Neutrophil (primary cell): Measurements from ENCODE around the gene HMX2.

Experiments
- H3K27ac ChIP-seq: fragments of 200-600 bp; sonication (generic); 2 replicates; pipeline ENCODE4 v1.5.1; 2016; ENCODE audit warnings: mild to moderate bottlenecking, moderate library complexity
- H3K27me3 ChIP-seq: fragments of 200-600 bp; sonication (generic); 2 replicates; pipeline ENCODE4 v1.6.0; 2016; ENCODE audit warnings: mild to moderate bottlenecking
- H3K36me3 ChIP-seq: fragments of 200-600 bp; sonication (generic); 2 replicates; pipeline ENCODE4 v1.5.1; 2017
- H3K4me1 ChIP-seq, 2 experiments: fragments of 200-600 bp in 1 of 2; sonication (generic) in 1 of 2; 1 replicate in 1 of 2; 2 replicates in 1 of 2; pipeline versions ENCODE4 v1.5.1 to v1.6.1; 2013 to 2016; ENCODE audit warnings: low read depth in 1 of 2, low read length in 1 of 2, mild to moderate bottlenecking in 1 of 2, moderate library complexity in 1 of 2; ENCODE audit not compliant: control insufficient read depth in 1 of 2, insufficient read depth in 1 of 2
- H3K4me3 ChIP-seq, 2 experiments: fragments of 200-600 bp in 1 of 2; sonication (generic) in 1 of 2; 1 replicate in 1 of 2; 2 replicates in 1 of 2; pipeline ENCODE4 v1.5.1; 2013 to 2016; ENCODE audit warnings: low read depth in 1 of 2, low read length in 1 of 2, mild to moderate bottlenecking in 1 of 2, moderate library complexity in 1 of 2
- H3K9me3 ChIP-seq: fragments of 200-600 bp; sonication (generic); 2 replicates; pipeline ENCODE4 v1.5.1; 2016
- CTCF ChIP-seq: fragments of 200-600 bp; sonication (generic); IDR thresholded peaks from 2 replicates; pipeline ENCODE4 v1.5.1; 2016; ENCODE audit warnings: antibody characterized with exemption

Gene HMX2

GRCh38 chr10:123143825-123144168, 4.1 kb upstream of the HMX2 start:
- Histone ChIP-seq H3K4me1 (peaks cover 0 to 17% of the 10 kb centered on the region in 2 experiments), H3K36me3 (no peaks in the 10 kb centered on the region), H3K9me3 (no peaks in the 10 kb centered on the region), H3K27ac (no peak overlapping the region), H3K27me3 (peaks cover 100% of the 10 kb centered on the region), H3K4me3 (no peak overlapping the region)
- no peak for TF ChIP-seq CTCF

- Histone ChIP-seq H3K27ac (no peak overlapping the region), H3K36me3 (no peaks in the 10 kb centered on the region), H3K27me3 (peaks cover 100% of the 10 kb centered on the region), H3K4me1 (peaks cover 9 to 28% of the 10 kb centered on the region in 2 experiments), H3K9me3 (no peaks in the 10 kb centered on the region), H3K4me3 (no peak overlapping the region)
- TF ChIP-seq CTCF = no peak
Observed at GRCh38 chr10:123144697-123145541, 3.0 kb upstream of the HMX2 start.

- H3K9me3 ChIP-seq = no peaks in the 10 kb centered on the region
- TF ChIP-seq CTCF = no peak
- H3K27ac ChIP-seq = no peak overlapping the region
- no peaks in the 10 kb centered on the region for H3K36me3 ChIP-seq
- no peak overlapping the region for H3K4me3 ChIP-seq
- peaks cover 14 to 35% of the 10 kb centered on the region in 2 experiments for H3K4me1 ChIP-seq
- H3K27me3 ChIP-seq = peaks cover 100% of the 10 kb centered on the region
Observed at GRCh38 chr10:123145542-123146012, 2.4 kb upstream of the HMX2 start.

- Histone ChIP-seq H3K27ac (no peak overlapping the region), H3K27me3 (peaks cover 100% of the 10 kb centered on the region), H3K36me3 (no peaks in the 10 kb centered on the region), H3K4me1 (peaks cover 21 to 42% of the 10 kb centered on the region in 2 experiments), H3K4me3 (no peak overlapping the region), H3K9me3 (no peaks in the 10 kb centered on the region)
- no peak for TF ChIP-seq CTCF
Observed at GRCh38 chr10:123146013-123146893, 1.7 kb upstream of the HMX2 start.

GRCh38 chr10:123146894-123147634, 872 bp upstream of the HMX2 start:
- no peaks in the 10 kb centered on the region for H3K36me3 ChIP-seq
- no peaks in the 10 kb centered on the region for H3K9me3 ChIP-seq

More at GRCh38 chr10:123146894-123147634, 872 bp upstream of the HMX2 start:
- no peak overlapping the region for H3K27ac ChIP-seq
- TF ChIP-seq CTCF = no peak
- H3K4me1 ChIP-seq = peaks cover 24 to 45% of the 10 kb centered on the region in 2 experiments
- H3K27me3 ChIP-seq = peaks cover 100% of the 10 kb centered on the region
- H3K4me3 ChIP-seq = no peak overlapping the region
